HG03045 (cell line): ENCODE measurements around the gene JUNB.

ENCODE experiments used
- ATAC-seq: cut with Tn5 transposase; IDR thresholded peaks from one replicate; pipeline ENCODE4 v1.9.1; 2021; ENCODE audit warnings: mild to moderate bottlenecking, moderate library complexity; ENCODE audit not compliant: unreplicated experiment

The JUNB gene

DNA sequence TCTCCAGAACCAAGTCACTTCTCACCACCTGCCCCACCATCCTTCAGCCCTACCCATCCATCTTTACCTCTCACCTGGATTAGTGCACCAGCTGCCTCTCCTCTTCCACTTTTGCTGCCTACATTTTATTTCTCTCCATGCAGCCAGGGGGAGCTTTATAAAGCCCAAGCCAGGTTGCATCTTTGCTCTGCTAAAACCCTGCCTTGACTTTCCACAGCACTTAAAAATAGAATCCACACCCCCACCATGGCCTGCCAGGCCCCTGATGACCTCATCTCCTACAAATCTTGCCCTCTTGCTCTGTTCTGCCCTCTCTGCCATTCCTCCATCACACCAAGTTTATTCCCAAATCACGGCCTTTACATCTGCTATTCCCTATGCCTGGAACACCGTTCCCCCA is 17.7 kb upstream of the JUNB start:
- ATAC-seq, result no peak

DNA sequence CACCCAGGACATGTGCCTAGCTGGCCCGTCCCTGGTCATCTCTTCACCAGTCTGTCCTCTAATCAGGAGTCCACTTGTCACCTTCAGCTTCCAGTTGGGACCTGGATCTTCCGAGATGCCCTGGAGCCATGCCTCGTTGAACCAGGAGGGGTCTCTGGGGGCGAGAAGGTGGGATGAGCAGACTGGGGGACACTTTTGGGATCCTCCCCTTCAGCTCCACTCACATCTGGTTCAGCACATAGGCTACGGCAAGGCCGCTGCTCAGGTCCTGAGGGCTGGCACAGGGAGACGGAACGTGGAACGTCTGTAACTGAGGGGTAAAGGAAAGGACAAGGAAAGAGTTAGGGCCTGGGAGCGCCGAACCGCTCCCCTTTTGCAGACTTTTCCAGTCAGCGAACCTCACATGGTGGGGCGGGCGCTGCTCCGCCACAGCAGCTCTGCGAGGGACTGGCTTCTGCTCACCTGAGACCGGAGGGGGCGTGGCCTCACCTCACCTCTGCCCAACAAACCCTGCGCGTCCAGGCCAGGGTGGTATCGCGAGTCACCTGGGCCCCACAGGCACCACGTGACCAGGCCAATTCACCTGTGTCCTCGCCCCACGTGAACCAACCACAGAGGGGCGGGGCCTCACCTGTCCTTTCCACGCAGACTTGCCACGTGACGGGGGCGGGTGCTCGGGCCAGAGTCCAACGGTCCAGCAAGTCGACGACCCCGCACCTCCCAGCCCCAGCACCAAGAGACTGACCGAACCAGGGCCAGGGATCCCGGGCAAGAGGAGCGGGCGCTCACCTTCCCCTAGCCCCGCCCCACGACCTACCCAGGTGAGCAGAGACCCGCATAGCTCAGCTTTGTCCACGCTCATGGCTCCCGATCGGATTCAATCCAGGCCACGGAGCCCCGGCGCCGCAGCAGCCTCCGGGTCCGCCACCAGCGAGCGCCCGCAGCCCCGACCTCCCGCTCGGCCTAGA is 16.4 kb upstream of the JUNB start, which contains the start of gene HOOK2:
Gene HOOK2 (minus strand): TSS at position 965 of the 968 bp plus-strand sequence. CDS start 103 bp downstream, at position 862.
- peak; percentile 7 for ATAC-seq

DNA sequence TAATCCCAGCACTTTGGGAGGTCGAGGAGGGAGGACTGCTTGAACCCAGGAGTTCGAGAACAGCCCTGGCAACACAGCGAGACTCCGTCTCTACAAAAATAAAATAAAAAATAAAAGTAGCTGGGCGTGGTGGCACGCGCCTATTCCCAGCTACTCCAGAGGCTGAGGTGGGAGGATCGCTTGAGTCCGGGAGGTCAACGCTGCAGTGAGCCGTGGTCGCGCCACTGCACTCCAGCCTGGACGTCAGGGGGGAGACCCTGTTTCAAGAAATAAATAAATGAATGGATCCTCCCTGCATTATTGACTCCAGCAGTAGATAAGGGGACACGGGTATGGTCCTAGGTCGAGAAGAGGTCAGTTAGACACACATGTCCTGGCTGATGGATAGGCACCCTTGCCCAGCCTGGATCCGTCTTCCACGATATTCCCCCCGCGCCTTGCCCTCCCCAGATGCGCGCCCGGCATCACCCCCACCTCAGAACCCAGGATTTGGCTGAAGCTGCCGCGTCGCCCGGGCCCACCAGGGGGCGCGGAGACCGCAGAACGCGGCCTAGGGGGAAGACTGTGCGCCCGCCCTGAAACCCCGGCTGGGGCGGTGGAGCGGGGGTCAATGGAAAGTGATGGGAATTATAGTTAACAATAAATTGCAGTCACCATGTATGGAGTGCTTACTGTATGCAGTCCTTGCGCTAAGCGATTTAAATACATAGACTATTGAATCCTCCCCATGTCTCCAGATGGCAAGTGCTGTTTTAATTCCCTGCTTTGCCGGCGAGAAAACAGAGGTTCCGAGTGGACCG is 13.9 kb upstream of the JUNB start:
- no peak for ATAC-seq

- ATAC-seq, result no peak
Observed at GRCh38 chr19:12778017-12778904, 13.0 kb upstream of the JUNB start.

DNA sequence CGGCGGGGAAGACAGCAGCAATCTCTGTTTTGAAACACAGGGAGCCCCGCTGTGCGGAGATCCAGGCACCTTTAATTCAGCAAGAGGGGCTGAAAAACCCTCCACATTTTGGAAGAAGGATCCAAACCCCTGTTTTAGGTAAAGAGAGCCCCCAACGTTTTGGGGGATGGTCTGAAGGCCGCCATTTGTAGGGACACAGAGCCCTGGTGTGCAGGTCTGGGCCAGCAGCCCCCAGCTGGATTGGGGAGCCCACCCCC is 12.5 kb upstream of the JUNB start:
- no peak for ATAC-seq

DNA sequence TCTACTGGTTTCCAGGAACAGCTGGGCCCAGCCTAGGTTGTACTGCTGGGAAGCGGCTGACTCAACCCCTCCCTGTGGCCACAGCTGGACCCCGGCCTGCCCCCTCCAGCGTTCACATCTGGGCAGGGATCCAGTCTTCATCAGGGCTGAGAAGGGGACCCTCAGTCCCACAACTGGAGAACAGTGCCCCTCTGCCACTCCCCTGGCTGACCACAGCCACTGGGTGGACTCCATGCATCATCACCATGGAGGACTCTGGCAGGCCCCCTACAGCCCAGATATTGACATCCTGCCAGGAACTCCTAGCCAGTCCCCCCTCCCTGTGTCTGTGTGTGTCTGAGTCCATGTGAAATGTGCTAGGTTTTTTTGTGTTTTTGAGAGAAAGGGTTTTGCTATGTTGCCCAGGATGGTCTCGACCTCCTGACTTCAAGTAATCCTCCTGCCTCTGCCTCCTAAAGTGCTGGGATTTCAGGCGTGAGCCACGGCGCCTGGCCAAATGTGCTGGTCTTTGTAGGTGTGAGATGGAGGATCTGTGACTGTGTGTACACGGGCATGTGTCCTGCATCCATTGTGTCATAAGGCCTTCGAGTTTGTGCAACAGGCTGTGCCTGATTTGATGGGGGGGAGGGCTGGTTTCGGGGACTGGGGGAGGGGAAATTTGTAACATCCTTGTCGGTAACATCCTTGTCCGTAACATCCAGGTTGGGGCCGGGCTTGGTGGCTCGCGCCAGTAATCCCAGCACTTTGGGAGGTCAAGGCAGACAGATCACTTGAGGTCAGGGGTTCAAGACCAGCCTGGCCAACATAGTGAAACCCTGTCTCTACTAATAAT is 11.9 kb upstream of the JUNB start:
- ATAC-seq, result no peak

GRCh38 chr19:12782174-12782423 is 9.2 kb upstream of the JUNB start:
- ATAC-seq, result no peak

DNA sequence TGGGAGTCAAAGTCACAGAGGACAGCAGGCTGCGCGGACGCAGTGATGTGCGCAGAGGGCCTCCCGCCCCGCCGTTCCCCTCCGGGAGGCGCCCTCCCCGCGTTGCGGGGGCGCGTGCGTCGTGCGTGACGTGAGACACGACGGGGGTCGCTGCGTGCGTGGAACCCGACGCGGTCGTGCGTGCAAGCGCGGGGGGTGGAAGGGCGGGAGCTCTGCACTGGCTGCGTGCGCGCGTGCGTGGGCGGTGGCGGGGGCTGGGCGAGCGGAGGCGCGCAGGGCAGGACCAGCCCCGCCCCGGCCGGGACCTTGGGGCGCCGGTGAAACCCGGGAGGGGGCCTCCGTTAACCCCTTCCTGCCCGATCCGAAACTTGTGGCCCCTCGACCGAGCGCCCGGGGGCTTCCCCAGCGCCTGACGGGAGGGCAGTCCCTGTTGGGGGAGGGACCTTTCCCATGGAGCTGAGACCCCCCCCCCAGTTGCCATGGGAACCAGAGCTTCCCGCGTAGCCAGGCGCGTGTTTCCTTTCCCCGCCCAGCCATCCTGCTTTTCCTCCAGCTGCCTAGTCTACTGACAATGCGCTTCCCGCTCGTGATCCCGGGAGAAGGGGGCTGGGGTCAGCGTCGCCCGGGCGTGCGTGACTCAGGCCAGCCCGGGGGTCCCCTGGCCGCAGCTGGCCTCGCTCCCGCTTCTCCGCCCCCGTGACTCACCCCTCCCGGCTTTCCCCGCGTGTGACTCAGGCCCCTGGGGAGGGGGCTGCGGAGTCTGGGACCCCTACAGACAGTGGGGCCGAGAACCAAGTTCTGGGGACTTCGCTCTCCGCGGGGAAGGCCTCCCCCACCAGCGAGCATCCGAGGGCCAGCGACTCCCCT is 8.6 kb upstream of the JUNB start:
- ATAC-seq, result peak; percentile 37

DNA sequence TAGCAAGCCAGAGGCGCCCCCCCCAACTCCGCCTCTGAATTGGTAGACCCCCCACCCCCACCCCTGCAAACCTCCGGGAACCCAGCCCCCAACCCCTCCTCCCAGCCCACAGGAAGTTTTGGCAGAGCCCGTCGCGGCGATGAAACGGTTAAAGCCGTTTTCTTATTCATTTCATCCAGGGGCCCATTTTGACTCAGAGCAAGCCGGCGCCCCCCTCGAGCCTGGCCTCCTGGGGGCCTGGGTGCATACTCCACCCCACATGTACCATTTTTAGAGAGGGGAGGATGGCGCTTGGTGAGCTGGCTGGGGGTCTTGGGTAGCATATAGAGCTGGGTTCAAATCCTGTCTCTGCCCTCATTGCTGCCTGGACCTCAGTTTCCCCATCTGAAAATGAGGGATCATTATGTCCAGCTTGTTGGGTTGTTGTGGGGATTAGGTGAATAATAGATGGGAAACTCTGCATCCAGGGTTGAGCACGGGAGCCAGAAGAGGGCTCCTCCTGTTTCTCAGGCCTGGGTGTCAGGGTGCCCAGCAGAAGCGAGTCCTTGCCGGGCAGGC is 7.9 kb upstream of the JUNB start:
- ATAC-seq, result no peak

DNA sequence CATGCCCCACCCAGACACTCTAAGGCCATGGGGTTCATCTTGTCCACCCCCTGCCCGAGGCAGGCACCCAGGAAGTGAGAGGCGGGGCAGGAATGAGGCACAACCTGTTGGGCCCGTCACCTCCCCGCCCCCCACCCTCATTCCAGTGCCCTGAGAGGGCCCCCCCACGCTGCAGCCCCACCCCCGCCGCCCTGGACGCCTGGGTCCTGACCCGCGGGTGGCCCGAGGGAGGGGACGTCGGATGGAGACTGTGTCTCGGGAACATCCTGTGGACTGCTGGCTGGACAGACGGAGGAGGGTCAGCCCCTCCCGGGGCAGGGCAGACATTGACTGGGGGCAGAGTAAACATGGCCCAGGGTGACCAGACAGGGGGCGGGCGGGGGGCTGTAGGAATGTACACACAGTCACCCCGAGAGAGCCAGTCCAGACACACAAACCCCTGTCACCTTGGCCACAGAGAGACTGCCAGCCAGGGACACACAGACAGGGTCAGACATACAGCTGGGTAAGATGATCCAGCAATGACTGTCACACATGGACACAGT is 7.4 kb upstream of the JUNB start:
- no peak for ATAC-seq

- no peak for ATAC-seq
Observed at GRCh38 chr19:12784394-12784870, 6.9 kb upstream of the JUNB start.

GRCh38 chr19:12784871-12785430 is 6.3 kb upstream of the JUNB start:
- ATAC-seq, result no peak

DNA sequence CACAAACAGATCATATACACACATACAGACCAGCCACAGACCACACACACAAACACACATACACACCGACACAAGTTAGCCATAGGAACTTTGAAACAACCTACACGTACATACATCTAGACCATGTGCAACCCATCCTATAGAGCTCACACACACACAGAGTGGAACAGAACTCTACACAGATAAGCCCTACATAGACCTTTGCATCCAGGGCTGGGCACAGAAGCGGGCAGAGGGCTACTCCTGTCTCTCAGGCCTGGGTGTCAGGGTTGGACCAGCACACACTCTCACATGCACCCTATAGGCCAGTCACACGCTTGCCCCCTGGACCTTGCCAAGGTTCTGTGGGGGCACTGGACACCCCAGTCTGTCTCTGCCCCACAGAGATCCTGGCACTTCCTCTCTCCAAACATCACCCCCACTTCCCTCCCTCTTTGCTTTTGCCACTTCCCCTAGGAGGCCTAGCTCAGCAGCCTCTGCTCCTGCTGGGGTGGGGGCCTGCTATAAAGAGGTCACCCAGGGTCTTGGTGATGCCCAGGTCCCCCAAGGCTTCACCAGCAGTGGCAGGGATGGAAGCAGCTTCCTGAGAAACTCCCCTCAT is 5.8 kb upstream of the JUNB start:
- no peak for ATAC-seq

GRCh38 chr19:12786141-12786870 is 5.0 kb upstream of the JUNB start:
- ATAC-seq, result no peak

DNA sequence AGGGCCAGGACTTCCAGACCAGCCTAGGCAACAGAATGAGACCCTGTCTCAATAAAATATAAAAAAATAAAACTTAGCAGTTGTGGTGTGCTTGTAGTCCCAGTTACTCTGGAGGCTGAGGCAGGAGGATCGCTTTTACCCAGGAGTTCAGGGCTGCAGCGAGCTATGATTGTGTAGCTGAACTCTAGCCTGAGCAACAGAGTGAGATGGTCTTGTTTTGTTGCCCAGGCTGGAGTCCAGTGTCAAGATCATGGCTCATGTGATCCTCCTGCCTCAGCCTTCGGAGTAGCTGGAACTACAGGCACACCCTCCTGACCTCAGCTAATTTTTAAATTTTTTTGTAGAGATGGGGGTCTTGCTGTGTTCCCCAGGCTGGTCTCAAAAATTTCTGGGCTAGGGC is 4.3 kb upstream of the JUNB start:
- ATAC-seq, result no peak

- ATAC-seq, result no peak
Observed at GRCh38 chr19:12787458-12787857, 3.8 kb upstream of the JUNB start.

DNA sequence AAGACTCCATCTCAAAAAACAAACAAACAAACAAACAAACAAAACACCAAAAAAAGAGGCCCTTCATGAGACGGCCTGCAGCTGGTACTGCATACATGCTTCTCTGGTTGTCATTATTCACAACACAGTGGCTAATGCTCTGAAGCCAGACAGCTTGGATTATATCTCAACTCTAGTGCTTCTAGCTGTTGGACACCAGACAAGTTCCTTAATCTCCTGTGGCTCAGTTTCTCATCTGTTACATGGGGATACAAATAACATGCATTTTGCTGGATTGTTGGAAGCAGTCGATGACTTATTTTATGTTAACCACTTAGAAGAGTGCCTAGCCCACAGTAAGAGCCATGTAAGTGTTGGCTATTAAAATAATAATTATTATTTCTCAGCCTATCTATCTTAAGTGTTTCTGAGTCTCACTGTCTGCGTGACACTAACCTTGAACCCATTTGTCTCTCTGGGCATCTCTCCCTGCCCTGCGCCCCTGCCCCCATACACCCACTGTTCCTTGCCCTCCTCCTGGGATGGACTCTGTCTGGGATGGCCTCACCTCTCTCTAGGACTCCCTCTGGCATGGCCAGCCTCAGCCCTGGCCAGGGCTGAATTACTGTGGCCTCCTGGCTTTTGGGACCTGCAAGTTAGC is 3.1 kb upstream of the JUNB start:
- ATAC-seq, result no peak
